Measurements from ENCODE around the gene MAK.

- TF ChIP-seq TEAD4 (CRISPR knock-in tag; IDR thresholded peaks at IDR 0.05) (no peak), SMAD4 (CRISPR knock-in tag; IDR thresholded peaks at IDR 0.05) (no peak), CTCF (IDR thresholded peaks at IDR 0.05) (no peak), TCF7 (CRISPR knock-in tag; IDR thresholded peaks at IDR 0.05; ENCODE audit: low read depth) (no peak)
These were observed 75.3 kb downstream of the MAK start for GRCh38 chr6:10763006-10763405.

All from WTC11 (cell line).